GM12878 (cell line): ENCODE measurements around the gene ASAH2. TPM values are rescaled to one million over a fixed set of nuclear protein-coding genes. Genes with fewer than 3 reads are reported as not detected.

Source experiments
- ATAC-seq: fragments of 200-7000 bp; cut with Tn5 transposase; 3 replicates; pipeline ENCODE4 v1.9.1; 2020; ENCODE audit warnings: mild to moderate bottlenecking, moderate library complexity
- BruUV-seq: library from RNA; stranded (reverse); fragments of 400-500 nt; replicated peaks from 2 replicates; lab custom pipeline; 2021; lab: Mats Ljungman, UMichigan
- CTCF ChIA-PET: fragments of 300-600 bp; sonication (Branson Sonifier 250); formaldehyde crosslinking; extraction: SDS; loops from one replicate; lab custom pipeline; 2021; ENCODE audit warnings: inconsistent platforms; lab: Yijun Ruan, JAX
- POLR2A ChIA-PET: fragments of 350-600 bp; formaldehyde crosslinking; extraction: SDS; loops from one replicate; lab custom pipeline; 2021; ENCODE audit warnings: inconsistent platforms; lab: Charles Lee
- RAD21 ChIA-PET: fragments of 300-600 bp; sonication (Branson Sonifier 250); formaldehyde crosslinking; loops from one replicate; lab custom pipeline; 2023; ENCODE audit warnings: antibody characterized with exemption; ENCODE audit not compliant: unreplicated experiment; lab: Charles Lee
- SMC1A ChIA-PET: fragments of 300-600 bp; sonication (Branson Sonifier 250); formaldehyde crosslinking; loops from one replicate; lab custom pipeline; 2023; ENCODE audit not compliant: unreplicated experiment, uncharacterized antibody; lab: Charles Lee
- DNase-seq: peaks from one replicate; pipeline ENCODE4 v3.0.0-alpha.2; 2011; ENCODE audit warnings: low read depth, low spot score
- FAIRE-seq: peaks from 3 replicates; lab custom pipeline; 2011; peaks lifted over from hg19 to GRCh38; lab: Jason Lieb, UNC
- H2AFZ ChIP-seq: 2 replicates; pipeline ENCODE4 v1.6.0; 2011; ENCODE audit warnings: low read depth, low read length, control low read depth; ENCODE audit not compliant: control insufficient read depth
- H3K27ac ChIP-seq: 2 replicates; pipeline ENCODE4 v1.5.1; 2011; ENCODE audit warnings: control low read depth; ENCODE audit not compliant: control insufficient read depth, insufficient read depth
- H3K27me3 ChIP-seq, 2 experiments: replicated peaks in 1 of 2; 2 replicates each; pipeline versions ENCODE4 v1.6.0 to v1.6.1; 2011; ENCODE audit warnings: low read length in 1 of 2; ENCODE audit not compliant: control insufficient read depth in 2 of 2, insufficient read depth in 2 of 2
- H3K36me3 ChIP-seq, 2 experiments: 2 replicates each; pipeline ENCODE4 v1.5.1; 2011; ENCODE audit warnings: low read length in 1 of 2; ENCODE audit not compliant: control insufficient read depth in 2 of 2, insufficient read depth in 2 of 2
- H3K4me1 ChIP-seq: 2 replicates; pipeline ENCODE4 v1.6.1; 2011; ENCODE audit warnings: mild to moderate bottlenecking, low read length, moderate library complexity, mixed read lengths; ENCODE audit not compliant: control insufficient read depth, insufficient read depth
- H3K4me2 ChIP-seq: 2 replicates; pipeline ENCODE4 v1.6.0; 2011; ENCODE audit warnings: control low read depth; ENCODE audit not compliant: control insufficient read depth, insufficient read depth
- H3K4me3 ChIP-seq: fragments of 200-600 bp; sonication (generic); 2 replicates; pipeline ENCODE4 v1.5.1; 2016
- H3K79me2 ChIP-seq: 2 replicates; pipeline ENCODE4 v1.6.0; 2011; ENCODE audit warnings: low read length; ENCODE audit not compliant: control insufficient read depth, insufficient read depth
- H3K9ac ChIP-seq: 2 replicates; pipeline ENCODE4 v1.8.0; 2011; ENCODE audit warnings: low read length, control low read depth, mixed read lengths; ENCODE audit not compliant: control insufficient read depth, insufficient read depth
- H3K9me3 ChIP-seq: replicated peaks from 3 replicates; pipeline ENCODE4 v1.5.1; 2011; ENCODE audit warnings: mild to moderate bottlenecking, low read length; ENCODE audit not compliant: control insufficient read depth, insufficient read depth
- H4K20me1 ChIP-seq: 2 replicates; pipeline ENCODE4 v1.6.0; 2011; ENCODE audit not compliant: control insufficient read depth, insufficient read depth
- CREM ChIP-seq: IDR thresholded peaks from 2 replicates; pipeline ENCODE4 v1.6.1; 2014; ENCODE audit warnings: antibody characterized with exemption, low read depth
- DPF2 ChIP-seq: fragments of 450-650 bp; IDR thresholded peaks from 2 replicates; pipeline ENCODE4 v1.6.1; 2017; ENCODE audit warnings: mild to moderate bottlenecking
- NFYA ChIP-seq: IDR thresholded peaks from 2 replicates; pipeline ENCODE4 v1.6.1; 2011; ENCODE audit warnings: low read depth, mild to moderate bottlenecking, low read length, improper control_type of control experiment, borderline replicate concordance
- NR2F1 ChIP-seq: fragments of 450-650 bp; conservative IDR thresholded peaks from 2 replicates; pipeline ENCODE4 v1.6.1; 2017; ENCODE audit warnings: mild to moderate bottlenecking
- ZNF274 ChIP-seq: IDR thresholded peaks from one replicate; pipeline ENCODE4 v1.8.0; 2011; ENCODE audit not compliant: insufficient read length, insufficient read depth
- WGBS: methylation state at CpG from one replicate; pipeline ENCODE4 v1.1.6; 2016; ENCODE audit warnings: low lambda C conversion rate; ENCODE audit not compliant: insufficient replicate concordance, insufficient coverage; ENCODE audit errors: missing lambda C conversion rate; 5-methylcytosine and 5-hydroxymethylcytosine counted together
- in situ Hi-C: fragments of 300-500 bp; cut with MboI; formaldehyde crosslinking; loops from 9 replicates; pipeline ENCODE4 v1.14.3; 2018; ENCODE audit warnings: mixed read lengths
- intact Hi-C: fragments of 100-400 bp; cut with micrococcal nuclease; formaldehyde crosslinking; loops from one replicate; pipeline ENCODE4 v1.14.2; 2022; ENCODE audit not compliant: unreplicated experiment
- polyA plus RNA-seq, 11 experiments: library from polyadenylated mRNA; depleted of rRNA in 4 of 11; unstranded in 6 of 11; stranded (reverse) in 5 of 11; fragments of >200 nt; fragmentation: Nextera tagmentation in 4 of 11; fragmentation: Illumina TruSeq in 1 of 11; extraction: Ambion mirVana in 4 of 11; extraction: Trizol in 1 of 11; gene quantifications; 1 replicate in 1 of 11; 2 replicates in 10 of 11; pipeline versions ENCODE4 v1.2.1 to v1.2.3, GENCODE V29; 2011 to 2016; ENCODE audit warnings: inconsistent platforms in 2 of 11, missing spikeins in 2 of 11, low read depth in 1 of 11
- total RNA-seq, 4 experiments: library from RNA; depleted of rRNA in 3 of 4; stranded (reverse); fragments of >200 nt in 3 of 4; fragmentation: Illumina TruSeq in 1 of 4; extraction: Trizol in 1 of 4; gene quantifications; 2 replicates each; pipeline versions ENCODE4 v1.2.1 to v1.2.3, GENCODE V29; 2013 to 2021
- TF ChIP-seq, protein P1 (sequence below): fragments of 450-650 bp; IDR thresholded peaks from 2 replicates; pipeline ENCODE4 v1.6.1; 2017; ENCODE audit warnings: mild to moderate bottlenecking
- TF ChIP-seq, protein P2 (sequence below): fragments of 450-650 bp; formaldehyde crosslinking; IDR thresholded peaks from 2 replicates; pipeline ENCODE4 v1.5.0; 2022; ENCODE audit warnings: mild to moderate bottlenecking, missing genetic modification characterization

ASAH2 gene
- total and polyA plus RNA-seq, 10 of the 15 experiments (the other 5 are each of a cell fraction or from before 2014, with no cell fraction given), result 0.23 to 2.3 (median 1.1) TPM

DNA sequence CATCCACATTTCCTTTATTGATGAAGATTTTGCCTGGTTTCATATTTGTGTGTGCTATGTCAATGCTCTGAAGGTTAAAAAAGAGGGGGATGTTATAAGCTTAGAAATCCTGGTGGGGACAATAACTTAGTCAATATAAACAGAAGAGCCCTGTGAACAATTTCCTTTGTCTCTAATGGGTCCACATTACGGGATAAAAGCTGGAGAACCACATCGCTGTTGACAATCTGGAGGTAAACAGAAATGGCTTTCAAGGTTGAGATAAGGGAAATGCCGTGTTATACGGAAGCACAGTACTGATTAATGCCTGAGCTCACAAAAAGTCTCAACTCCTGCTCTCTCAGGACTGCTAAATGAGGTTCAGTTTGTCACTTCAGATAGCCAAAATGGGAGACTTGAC is 16.8 kb downstream of the ASAH2 start:
- Histone ChIP-seq H3K27ac (no peak overlapping the region), H3K4me3 (no peak overlapping the region), H3K9me3 (no peaks in the 10 kb centered on the region), H3K4me2 (no peak overlapping the region), H2AFZ (no peak overlapping the region), H3K4me1 (no peaks in the 10 kb centered on the region), H3K36me3 (no peaks in the 10 kb centered on the region), H3K9ac (no peak overlapping the region), H3K79me2 (no peaks in the 10 kb centered on the region), H4K20me1 (no peaks in the 10 kb centered on the region), H3K27me3 (peaks cover 0 to 2% of the 10 kb centered on the region in 2 experiments; a peak in 2 of 4 replicates)
- ChIA-PET SMC1A (interaction anchor here (0.8 to 3.7 kb wide), 7 partner anchors 9 to 41 kb away, joined by 3 to 28 read pairs (median 3); no protein-coding TSS in a partner anchor), CTCF (interaction anchor here (0.8 to 3.4 kb wide), 5 partner anchors 8 to 642 kb away, joined by 3 to 17 read pairs (median 3); no protein-coding TSS in a partner anchor), RAD21 (interaction anchor here (1.0 to 1.4 kb wide), 2 partner anchors 24 to 41 kb away, joined by 3 to 7 read pairs; no protein-coding TSS in a partner anchor), POLR2A (no interaction called here)
- FAIRE-seq (no peak), DNase-seq (no peak), ATAC-seq (no peak)
- in situ Hi-C loops (no loop called here), intact Hi-C loops (no loop called here)
- no TSS peak for BruUV-seq
- no peak for TF ChIP-seq DPF2
- TF ChIP-seq NR2F1, result no peak
- TF ChIP-seq, protein P1, sequence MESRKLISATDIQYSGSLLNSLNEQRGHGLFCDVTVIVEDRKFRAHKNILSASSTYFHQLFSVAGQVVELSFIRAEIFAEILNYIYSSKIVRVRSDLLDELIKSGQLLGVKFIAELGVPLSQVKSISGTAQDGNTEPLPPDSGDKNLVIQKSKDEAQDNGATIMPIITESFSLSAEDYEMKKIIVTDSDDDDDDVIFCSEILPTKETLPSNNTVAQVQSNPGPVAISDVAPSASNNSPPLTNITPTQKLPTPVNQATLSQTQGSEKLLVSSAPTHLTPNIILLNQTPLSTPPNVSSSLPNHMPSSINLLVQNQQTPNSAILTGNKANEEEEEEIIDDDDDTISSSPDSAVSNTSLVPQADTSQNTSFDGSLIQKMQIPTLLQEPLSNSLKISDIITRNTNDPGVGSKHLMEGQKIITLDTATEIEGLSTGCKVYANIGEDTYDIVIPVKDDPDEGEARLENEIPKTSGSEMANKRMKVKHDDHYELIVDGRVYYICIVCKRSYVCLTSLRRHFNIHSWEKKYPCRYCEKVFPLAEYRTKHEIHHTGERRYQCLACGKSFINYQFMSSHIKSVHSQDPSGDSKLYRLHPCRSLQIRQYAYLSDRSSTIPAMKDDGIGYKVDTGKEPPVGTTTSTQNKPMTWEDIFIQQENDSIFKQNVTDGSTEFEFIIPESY, result no peak
- no peak for TF ChIP-seq NFYA
- no peak for TF ChIP-seq CREM
- no peak for TF ChIP-seq ZNF274
- TF ChIP-seq, protein P2, sequence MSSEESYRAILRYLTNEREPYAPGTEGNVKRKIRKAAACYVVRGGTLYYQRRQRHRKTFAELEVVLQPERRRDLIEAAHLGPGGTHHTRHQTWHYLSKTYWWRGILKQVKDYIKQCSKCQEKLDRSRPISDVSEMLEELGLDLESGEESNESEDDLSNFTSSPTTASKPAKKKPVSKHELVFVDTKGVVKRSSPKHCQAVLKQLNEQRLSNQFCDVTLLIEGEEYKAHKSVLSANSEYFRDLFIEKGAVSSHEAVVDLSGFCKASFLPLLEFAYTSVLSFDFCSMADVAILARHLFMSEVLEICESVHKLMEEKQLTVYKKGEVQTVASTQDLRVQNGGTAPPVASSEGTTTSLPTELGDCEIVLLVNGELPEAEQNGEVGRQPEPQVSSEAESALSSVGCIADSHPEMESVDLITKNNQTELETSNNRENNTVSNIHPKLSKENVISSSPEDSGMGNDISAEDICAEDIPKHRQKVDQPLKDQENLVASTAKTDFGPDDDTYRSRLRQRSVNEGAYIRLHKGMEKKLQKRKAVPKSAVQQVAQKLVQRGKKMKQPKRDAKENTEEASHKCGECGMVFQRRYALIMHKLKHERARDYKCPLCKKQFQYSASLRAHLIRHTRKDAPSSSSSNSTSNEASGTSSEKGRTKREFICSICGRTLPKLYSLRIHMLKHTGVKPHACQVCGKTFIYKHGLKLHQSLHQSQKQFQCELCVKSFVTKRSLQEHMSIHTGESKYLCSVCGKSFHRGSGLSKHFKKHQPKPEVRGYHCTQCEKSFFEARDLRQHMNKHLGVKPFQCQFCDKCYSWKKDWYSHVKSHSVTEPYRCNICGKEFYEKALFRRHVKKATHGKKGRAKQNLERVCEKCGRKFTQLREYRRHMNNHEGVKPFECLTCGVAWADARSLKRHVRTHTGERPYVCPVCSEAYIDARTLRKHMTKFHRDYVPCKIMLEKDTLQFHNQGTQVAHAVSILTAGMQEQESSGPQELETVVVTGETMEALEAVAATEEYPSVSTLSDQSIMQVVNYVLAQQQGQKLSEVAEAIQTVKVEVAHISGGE (CRISPR knock-in tag), result no peak
- WGBS, result 57% methylated on average over 4 of the region's 4 CpGs
